SK-N-SH (cell line): ENCODE measurements around the gene MARCHF11. TPM values are rescaled to one million over a fixed set of nuclear protein-coding genes. Genes with fewer than 3 reads are reported as not detected.

ENCODE experiments used
- CTCF ChIA-PET: fragments of 300-600, 350-600 bp; formaldehyde crosslinking; extraction: SDS; loops from one replicate; lab custom pipeline; 2021; lab: Yijun Ruan, JAX
- POLR2A ChIA-PET: fragments of 350-600 bp; sonication (Branson Sonifier 250); formaldehyde crosslinking; extraction: SDS; loops from one replicate; lab custom pipeline; 2020; ENCODE audit warnings: antibody characterized with exemption, inconsistent platforms; lab: Yijun Ruan, JAX
- DNase-seq: peaks from one replicate; pipeline ENCODE4 v3.0.0; 2012
- H2AFZ ChIP-seq: fragments of 200-600 bp; sonication (generic); 2 replicates; pipeline ENCODE4 v1.8.1; 2016; ENCODE audit warnings: antibody characterized with exemption, mild to moderate bottlenecking, low read depth
- H3F3A ChIP-seq: fragments of 200-600 bp; sonication (generic); replicated peaks from 2 replicates; pipeline ENCODE3; 2016; ENCODE audit warnings: antibody characterized with exemption, mild to moderate bottlenecking; ENCODE audit not compliant: insufficient read depth
- H3K27ac ChIP-seq, 2 experiments: fragments of 200-500 bp in 1 of 2; fragments of 200-600 bp in 1 of 2; sonication (Bioruptor generic) in 1 of 2; sonication (generic), shearing (Covaris generic) in 1 of 2; 2 replicates each; pipeline versions ENCODE4 v1.5.1 to v1.6.1; 2014 to 2016; ENCODE audit warnings: low read depth in 2 of 2, inconsistent platforms in 1 of 2, low read length in 1 of 2, mild to moderate bottlenecking in 1 of 2, mixed read lengths in 1 of 2
- H3K27me3 ChIP-seq: fragments of 200-600 bp; sonication (generic), shearing (Covaris generic); 2 replicates; pipeline ENCODE4 v1.6.1; 2016; ENCODE audit warnings: mixed run types; ENCODE audit not compliant: insufficient read depth
- H3K36me3 ChIP-seq, 2 experiments: fragments of 200-500 bp in 1 of 2; fragments of 200-600 bp in 1 of 2; sonication (Bioruptor generic) in 1 of 2; sonication (generic) in 1 of 2; replicated peaks in 1 of 2; 2 replicates each; pipeline versions ENCODE3 to v1.5.1; 2014 to 2016; ENCODE audit warnings: low read length in 1 of 2, mild to moderate bottlenecking in 1 of 2; ENCODE audit not compliant: insufficient read depth in 2 of 2, control insufficient read depth in 1 of 2
- H3K4me1 ChIP-seq, 2 experiments: fragments of 200-500 bp in 1 of 2; fragments of 200-600 bp in 1 of 2; sonication (Bioruptor generic) in 1 of 2; sonication (generic), shearing (Covaris generic) in 1 of 2; 2 replicates each; pipeline versions ENCODE4 v1.5.1 to v1.6.1; 2014 to 2016; ENCODE audit warnings: low read depth in 1 of 2, low read length in 1 of 2, mixed run types in 1 of 2; ENCODE audit not compliant: insufficient read depth in 2 of 2, control insufficient read depth in 1 of 2
- H3K4me2 ChIP-seq: fragments of 200-600 bp; sonication (generic), shearing (Covaris generic); 2 replicates; pipeline ENCODE4 v1.6.1; 2017; ENCODE audit warnings: mixed run types
- H3K4me3 ChIP-seq, 2 experiments: fragments of 200-500 bp in 1 of 2; fragments of 200-600 bp in 1 of 2; sonication (Bioruptor generic) in 1 of 2; sonication (generic), shearing (Covaris generic) in 1 of 2; 2 replicates each; pipeline versions ENCODE4 v1.5.1 to v1.8.1; 2014 to 2016; ENCODE audit warnings: low read depth in 2 of 2, inconsistent platforms in 1 of 2, low read length in 1 of 2, mild to moderate bottlenecking in 1 of 2, mixed read lengths in 1 of 2, moderate library complexity in 1 of 2
- H3K79me2 ChIP-seq: fragments of 200-600 bp; sonication (generic); 2 replicates; pipeline ENCODE4 v1.8.1; 2017; ENCODE audit warnings: mild to moderate bottlenecking; ENCODE audit not compliant: insufficient read depth
- H3K9ac ChIP-seq: fragments of 200-600 bp; sonication (generic); 2 replicates; pipeline ENCODE4 v1.6.1; 2017; ENCODE audit warnings: mixed run types
- H3K9me2 ChIP-seq: fragments of 200-600 bp; sonication (generic); 2 replicates; pipeline ENCODE4 v1.6.1; 2017; ENCODE audit warnings: mixed run types
- H3K9me3 ChIP-seq: fragments of 200-600 bp; sonication (generic); 2 replicates; pipeline ENCODE4 v1.6.1; 2017; ENCODE audit warnings: mixed run types, mild to moderate bottlenecking, moderate library complexity
- H4K20me1 ChIP-seq: fragments of 200-600 bp; sonication (generic); 2 replicates; pipeline ENCODE4 v1.6.1; 2017; ENCODE audit warnings: mild to moderate bottlenecking, mixed run types; ENCODE audit not compliant: insufficient read depth
- EP300 ChIP-seq, 2 experiments: IDR thresholded peaks; 2 replicates each; pipeline versions ENCODE4 v1.4.0 to v1.6.1; 2012; ENCODE audit warnings: borderline replicate concordance in 1 of 2, low read depth in 1 of 2, low read length in 1 of 2
- FOXM1 ChIP-seq: IDR thresholded peaks from 2 replicates; pipeline ENCODE4 v1.4.0; 2012; ENCODE audit warnings: low read depth, mild to moderate bottlenecking
- GABPA ChIP-seq: IDR thresholded peaks from 2 replicates; pipeline ENCODE4 v1.4.0; 2012; ENCODE audit warnings: low read depth, mild to moderate bottlenecking
- JUND ChIP-seq: IDR thresholded peaks from 2 replicates; pipeline ENCODE4 v1.4.0; 2012
- MEF2A ChIP-seq: IDR thresholded peaks from 2 replicates; pipeline ENCODE4 v1.4.0; 2012; ENCODE audit warnings: low read depth, borderline replicate concordance
- MXI1 ChIP-seq: IDR thresholded peaks from 2 replicates; pipeline ENCODE4 v1.6.1; 2012; ENCODE audit warnings: mild to moderate bottlenecking, low read depth, low read length, improper control_type of control experiment
- SMC3 ChIP-seq: IDR thresholded peaks from 2 replicates; pipeline ENCODE4 v1.6.1; 2012; ENCODE audit warnings: low read depth, low read length, improper control_type of control experiment
- TCF12 ChIP-seq: IDR thresholded peaks from 2 replicates; pipeline ENCODE4 v1.4.0; 2012
- TEAD4 ChIP-seq: IDR thresholded peaks from 2 replicates; pipeline ENCODE4 v1.4.0; 2012; ENCODE audit warnings: mild to moderate bottlenecking, borderline replicate concordance; ENCODE audit not compliant: insufficient read depth
- ZBTB33 ChIP-seq: IDR thresholded peaks from 2 replicates; pipeline ENCODE4 v1.4.0; 2012; ENCODE audit warnings: low read depth, borderline replicate concordance
- WGBS: methylation state at CpG from one replicate; pipeline ENCODE4 v1.1.6; 2017; ENCODE audit warnings: low lambda C conversion rate; 5-methylcytosine and 5-hydroxymethylcytosine counted together
- polyA plus RNA-seq, 3 experiments: library from polyadenylated mRNA; depleted of rRNA; stranded (reverse); fragments of >200 nt; gene quantifications; 2 replicates each; pipeline ENCODE4 v1.2.3, GENCODE V29; 2012
- TF ChIP-seq, protein P1 (sequence below): IDR thresholded peaks from 2 replicates; pipeline ENCODE4 v1.4.0; 2012; ENCODE audit warnings: low read depth

Gene MARCHF11
- polyA plus RNA-seq, 1 of the 3 experiments (the other 2 are of a cell fraction), result 1.7 TPM

DNA sequence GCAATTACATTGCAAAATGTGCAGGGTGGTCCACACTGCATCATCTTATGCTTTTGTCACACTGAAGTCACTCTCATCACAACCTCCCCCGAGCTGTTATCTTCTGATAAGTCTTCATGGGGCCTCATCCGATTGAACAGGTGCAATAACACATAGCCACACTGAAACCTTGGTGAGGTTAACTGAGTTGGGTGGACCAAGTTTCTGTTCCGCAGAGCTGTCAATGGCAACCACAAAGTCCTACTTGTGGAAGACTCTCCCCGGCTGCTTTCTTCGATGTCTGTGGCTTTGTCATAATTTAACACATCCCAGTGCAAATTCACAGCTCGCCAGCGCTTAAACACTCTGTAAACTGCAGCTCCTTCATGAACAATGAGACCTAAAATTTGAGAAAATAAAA lies 112.2 kb downstream of the MARCHF11 start:
- Histone ChIP-seq H3K9ac (no peak overlapping the region), H2AFZ (no peak overlapping the region), H4K20me1 (no peaks in the 10 kb centered on the region), H3K4me1 (peaks cover 0 to 8% of the 10 kb centered on the region in 2 experiments; a peak in 2 of 4 replicates), H3K79me2 (no peaks in the 10 kb centered on the region), H3K36me3 (peaks cover 0 to 9% of the 10 kb centered on the region in 2 experiments), H3K27me3 (no peaks in the 10 kb centered on the region), H3K4me2 (no peak overlapping the region), H3K27ac (no peak overlapping the region), H3K9me2 (no peaks in the 10 kb centered on the region), H3K4me3 (no peak overlapping the region), H3F3A (no peaks in the 10 kb centered on the region), H3K9me3 (no peaks in the 10 kb centered on the region)
- ChIA-PET POLR2A (no interaction called here), CTCF (interaction anchor here (0.7 to 1.5 kb wide), 2 partner anchors 83 to 93 kb away, joined by 3 to 5 read pairs; no protein-coding TSS in a partner anchor)
- WGBS, result 52% methylated on average over 7 of the region's 7 CpGs
- no peak for TF ChIP-seq SMC3
- TF ChIP-seq, protein P1, sequence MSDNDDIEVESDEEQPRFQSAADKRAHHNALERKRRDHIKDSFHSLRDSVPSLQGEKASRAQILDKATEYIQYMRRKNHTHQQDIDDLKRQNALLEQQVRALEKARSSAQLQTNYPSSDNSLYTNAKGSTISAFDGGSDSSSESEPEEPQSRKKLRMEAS, result no peak
- TF ChIP-seq EP300 (IDR thresholded peaks at IDR 0.05; ENCODE audit: borderline replicate concordance in 1 of 2, low read depth in 1 of 2, low read length in 1 of 2), result no peak
- TF ChIP-seq GABPA, result no peak
- no peak for TF ChIP-seq FOXM1
- no peak for TF ChIP-seq MXI1
- no peak for TF ChIP-seq TCF12
- no peak for TF ChIP-seq ZBTB33
- TF ChIP-seq MEF2A, result no peak
- no peak for TF ChIP-seq TEAD4
- no peak for DNase-seq

GRCh38 chr5:16066810-16067209 lies 112.8 kb downstream of the MARCHF11 start:
- Histone ChIP-seq H3K27me3 (no peaks in the 10 kb centered on the region), H4K20me1 (no peaks in the 10 kb centered on the region), H3K27ac (no peak overlapping the region), H3K4me1 (peaks cover 0 to 8% of the 10 kb centered on the region in 2 experiments; a peak in 2 of 4 replicates), H2AFZ (no peak overlapping the region), H3K9me2 (no peaks in the 10 kb centered on the region), H3K79me2 (no peaks in the 10 kb centered on the region), H3F3A (no peaks in the 10 kb centered on the region), H3K9ac (no peak overlapping the region), H3K9me3 (no peaks in the 10 kb centered on the region), H3K4me3 (no peak overlapping the region), H3K4me2 (no peak overlapping the region), H3K36me3 (peaks cover 0 to 9% of the 10 kb centered on the region in 2 experiments)
- TF ChIP-seq MXI1 (no peak), EP300 (IDR thresholded peaks at IDR 0.05; ENCODE audit: borderline replicate concordance in 1 of 2, low read depth in 1 of 2, low read length in 1 of 2) (no peak), JUND (no peak)
- ChIA-PET CTCF (interaction anchor here (1.2 to 1.5 kb wide), 2 partner anchors 84 to 954 kb away, joined by 3 to 5 read pairs; no protein-coding TSS in a partner anchor), POLR2A (no interaction called here)
- DNase-seq, result no peak
- 27% methylated on average over 2 of the region's 2 CpGs for WGBS
